ENCODE measurements around the gene SURF2.

GRCh38 chr9:133390713-133391112 is 34.4 kb downstream of the SURF2 start:
- no peak for TF ChIP-seq CTCF (conservative IDR thresholded peaks at IDR 0.05; ENCODE audit: low read depth in 2 of 2)
- TF ChIP-seq EZH2phosphoT487 (IDR thresholded peaks at IDR 0.05; ENCODE audit: unreplicated experiment) = no peak
- TF ChIP-seq EZH2 (IDR thresholded peaks at IDR 0.05; ENCODE audit: low read depth, unreplicated experiment) = no peak
- TF ChIP-seq POLR2AphosphoS5 (IDR thresholded peaks at IDR 0.05; ENCODE audit: low read depth) = no peak
- TF ChIP-seq ETS1 (IDR thresholded peaks at IDR 0.05) = no peak
- TF ChIP-seq NANOG (IDR thresholded peaks at IDR 0.05; ENCODE audit: borderline replicate concordance) = no peak
- TF ChIP-seq REST (IDR thresholded peaks at IDR 0.05; ENCODE audit: unreplicated experiment) = no peak
- TF ChIP-seq CREB1 (CRISPR knock-in tag; IDR thresholded peaks at IDR 0.05; ENCODE audit: low read depth) = no peak
- no peak for TF ChIP-seq JUNB (IDR thresholded peaks at IDR 0.05; ENCODE audit: unreplicated experiment)
- no peak for TF ChIP-seq STAT1 (IDR thresholded peaks at IDR 0.05; ENCODE audit: unreplicated experiment)
- TF ChIP-seq ZNF331 (CRISPR knock-in tag; IDR thresholded peaks at IDR 0.05; ENCODE audit: low read depth) = no peak
